GM19438 (cell line): Measurements from ENCODE around the gene CNPY4.

Experiments used
- ATAC-seq: cut with Tn5 transposase; IDR thresholded peaks from one replicate; pipeline ENCODE4 v1.9.1; 2021; ENCODE audit warnings: low read depth; ENCODE audit not compliant: unreplicated experiment

CNPY4 gene

DNA sequence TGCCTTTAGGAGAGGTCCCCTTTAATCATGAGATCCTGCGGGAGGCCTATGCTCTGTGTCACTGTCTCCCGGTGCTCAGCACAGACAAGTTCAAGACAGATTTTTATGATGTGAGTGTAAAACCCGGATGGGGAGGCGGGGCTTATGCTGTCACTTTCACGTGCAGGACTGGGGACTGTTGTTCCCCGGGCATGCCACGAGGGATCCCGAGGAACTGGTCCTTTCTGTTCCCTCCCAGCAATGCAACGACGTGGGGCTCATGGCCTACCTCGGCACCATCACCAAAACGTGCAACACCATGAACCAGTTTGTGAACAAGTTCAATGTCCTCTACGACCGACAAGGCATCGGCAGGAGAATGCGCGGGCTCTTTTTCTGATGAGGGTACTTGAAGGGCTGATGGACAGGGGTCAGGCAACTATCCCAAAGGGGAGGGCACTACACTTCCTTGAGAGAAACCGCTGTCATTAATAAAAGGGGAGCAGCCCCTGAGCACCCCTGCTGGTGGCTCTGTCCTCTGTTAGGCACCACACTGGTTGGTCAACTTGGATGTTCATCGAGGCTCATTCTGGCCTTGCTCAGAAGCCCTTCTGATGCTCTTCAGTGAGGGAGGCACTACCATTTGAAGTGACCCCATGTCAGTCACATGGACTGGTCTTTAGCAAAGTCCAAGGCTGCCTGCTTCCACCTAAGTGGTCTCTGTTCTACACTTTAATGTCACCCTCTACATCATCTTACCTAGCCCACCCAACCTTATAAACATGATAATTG, 27.8 kb upstream of the CNPY4 start:
- no peak for ATAC-seq

- no peak for ATAC-seq
Observed at GRCh38 chr7:100093054-100093453, 26.4 kb upstream of the CNPY4 start.

DNA sequence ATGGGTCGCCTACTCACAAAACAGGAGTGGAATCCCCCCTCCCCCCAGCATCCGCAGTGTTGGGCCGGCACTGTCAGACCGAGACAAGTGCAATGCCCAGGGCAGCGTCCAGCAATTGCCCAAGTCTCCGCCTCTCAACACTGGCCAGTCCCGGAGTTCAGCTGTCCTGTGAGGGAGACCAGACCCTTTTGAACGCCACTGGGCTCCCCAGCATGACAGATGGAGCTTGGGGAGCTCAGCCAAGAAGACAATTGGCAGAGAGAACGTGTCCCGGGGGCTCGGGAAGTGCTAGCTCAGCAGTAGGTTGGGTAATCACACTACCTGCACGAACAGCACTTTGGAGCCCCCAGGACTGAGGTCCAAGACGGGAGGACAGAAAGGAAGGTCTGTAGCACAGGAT, 25.9 kb upstream of the CNPY4 start:
- ATAC-seq, result no peak

GRCh38 chr7:100093925-100094486, 25.4 kb upstream of the CNPY4 start:
- ATAC-seq, result no peak

DNA sequence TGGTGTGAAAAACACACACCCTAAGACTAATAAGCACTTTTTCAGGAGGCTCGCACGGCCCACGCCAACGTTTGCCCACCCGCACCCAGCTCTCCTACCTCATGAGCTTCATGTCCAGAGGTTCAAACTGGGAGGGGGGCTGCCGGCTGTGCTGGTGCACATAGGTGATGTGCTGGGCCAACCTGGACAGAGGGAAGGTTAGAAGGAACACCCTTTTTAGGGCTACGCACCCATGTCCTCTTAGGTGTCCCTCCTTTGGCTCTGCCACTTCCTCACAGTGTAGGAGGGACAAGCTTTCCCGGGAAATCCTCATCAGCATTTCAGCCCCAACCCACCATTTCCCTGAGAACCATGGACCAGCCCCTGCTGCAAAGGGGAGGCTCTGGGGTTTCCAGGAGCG, 24.1 kb upstream of the CNPY4 start:
- ATAC-seq, result no peak

DNA sequence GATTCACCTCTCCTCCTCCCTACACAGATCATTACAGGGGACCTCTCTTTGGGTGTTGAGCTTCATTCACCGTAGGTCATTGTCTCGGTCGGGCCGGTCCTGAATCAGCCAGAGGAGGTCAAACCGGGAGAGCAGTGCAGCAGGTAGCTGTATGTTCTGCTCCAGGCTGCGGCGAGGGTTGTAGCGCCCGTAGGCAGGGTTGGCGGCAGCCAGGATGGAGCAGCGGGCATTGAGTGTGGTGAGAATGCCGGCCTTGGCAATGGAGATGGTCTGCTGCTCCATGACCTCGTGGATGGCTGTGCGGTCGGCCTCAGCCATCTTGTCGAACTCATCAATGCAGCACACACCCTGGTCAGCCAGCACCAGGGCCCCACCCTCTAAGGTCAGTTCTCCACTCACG, 23.7 kb upstream of the CNPY4 start:
- no peak for ATAC-seq

GRCh38 chr7:100098913-100099312, 20.5 kb upstream of the CNPY4 start:
- ATAC-seq, result no peak

GRCh38 chr7:100099452-100099851, 20.0 kb upstream of the CNPY4 start:
- no peak for ATAC-seq

- peak; percentile 63 for ATAC-seq
Observed at GRCh38 chr7:100100420-100101015, 18.9 kb upstream of the CNPY4 start.

- peak; percentile 87 for ATAC-seq
Observed at GRCh38 chr7:100101016-100101862, 18.2 kb upstream of the CNPY4 start, which contains the start of the genes AP4M1 and MCM7. Gene AP4M1 (plus strand): TSS chr7:100101643. CDS start chr7:100101715, 72 bp downstream. Gene MCM7 (minus strand): TSS chr7:100101397. CDS start chr7:100101294, 103 bp downstream.

DNA sequence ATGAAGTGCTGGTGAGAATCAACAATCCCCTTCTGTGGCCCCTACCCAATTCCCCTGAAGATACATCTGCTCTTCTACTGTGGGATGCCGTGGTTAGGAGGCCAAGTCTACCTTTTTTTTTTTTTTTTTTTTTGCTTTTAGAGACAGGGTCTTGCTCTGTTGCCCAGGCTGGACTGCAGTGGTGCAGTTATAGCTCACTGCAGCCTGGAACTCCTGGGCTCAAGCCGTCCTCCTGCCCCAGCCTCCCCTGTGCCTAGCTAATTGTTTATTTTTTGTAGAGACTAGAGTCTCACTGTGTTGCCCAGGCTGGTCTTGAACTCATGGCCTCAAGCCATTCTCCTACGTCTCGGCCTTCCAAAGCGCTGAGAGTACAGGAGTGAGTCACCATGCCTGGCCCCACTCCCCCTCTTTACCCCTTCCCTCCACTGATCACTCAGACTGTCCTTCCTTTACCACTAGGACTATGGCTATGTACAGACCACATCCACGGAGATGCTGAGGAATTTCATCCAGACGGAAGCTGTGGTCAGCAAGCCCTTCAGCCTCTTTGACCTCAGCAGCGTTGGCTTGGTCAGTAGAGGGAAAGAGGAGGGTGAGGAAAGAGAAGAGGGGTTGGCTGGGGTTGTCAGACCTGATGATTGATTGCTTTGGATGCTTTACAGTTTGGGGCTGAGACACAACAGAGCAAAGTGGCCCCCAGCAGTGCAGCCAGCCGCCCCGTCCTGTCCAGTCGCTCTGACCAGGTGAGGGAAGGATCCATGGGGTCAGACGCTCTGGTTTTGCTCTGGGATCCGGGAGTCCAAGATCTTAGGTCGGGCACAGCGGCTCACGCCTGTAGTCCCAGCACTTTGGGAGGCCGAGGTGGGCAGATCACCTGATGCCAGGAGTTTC, 16.2 kb upstream of the CNPY4 start:
- no peak for ATAC-seq

DNA sequence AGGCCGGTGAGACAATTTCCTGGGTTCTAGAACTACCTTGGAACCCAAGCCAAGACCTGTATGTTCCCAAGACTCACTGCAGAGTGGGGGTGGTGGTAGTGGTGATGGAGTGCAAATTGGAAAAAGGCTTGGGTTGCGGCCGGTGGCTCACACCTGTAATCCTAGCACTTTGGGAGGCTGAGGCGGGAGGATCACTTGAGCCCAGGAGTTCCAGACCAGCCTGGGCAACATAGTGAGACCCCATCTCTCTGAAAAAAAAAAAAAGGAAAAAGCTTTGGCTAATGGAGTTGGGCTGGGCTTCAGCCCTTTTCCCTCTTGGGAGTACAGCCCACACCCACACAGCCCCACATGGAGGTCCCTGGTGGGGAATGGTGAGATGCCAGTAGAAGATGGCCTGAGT, 13.9 kb upstream of the CNPY4 start:
- ATAC-seq, result no peak

DNA sequence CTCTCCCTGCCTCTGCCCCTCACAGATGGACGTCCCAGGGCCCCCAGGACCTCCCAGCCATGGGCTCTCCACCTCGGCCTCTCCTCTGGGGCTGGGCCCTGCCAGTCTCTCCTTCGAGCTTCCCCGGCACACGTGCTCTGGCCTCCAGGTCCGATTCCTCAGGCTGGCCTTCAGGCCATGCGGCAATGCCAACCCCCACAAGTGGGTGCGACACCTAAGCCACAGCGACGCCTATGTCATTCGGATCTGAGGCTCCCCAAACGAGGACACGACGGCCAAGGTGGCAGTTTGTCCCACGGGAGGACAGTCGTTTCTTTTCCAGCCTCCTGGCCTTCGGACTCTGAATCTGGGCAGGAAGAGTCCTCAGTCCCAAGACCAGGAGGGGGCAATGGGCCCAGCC, 12.8 kb upstream of the CNPY4 start:
- no peak for ATAC-seq

- ATAC-seq, result no peak
Observed at GRCh38 chr7:100107125-100107737, 12.2 kb upstream of the CNPY4 start.

DNA sequence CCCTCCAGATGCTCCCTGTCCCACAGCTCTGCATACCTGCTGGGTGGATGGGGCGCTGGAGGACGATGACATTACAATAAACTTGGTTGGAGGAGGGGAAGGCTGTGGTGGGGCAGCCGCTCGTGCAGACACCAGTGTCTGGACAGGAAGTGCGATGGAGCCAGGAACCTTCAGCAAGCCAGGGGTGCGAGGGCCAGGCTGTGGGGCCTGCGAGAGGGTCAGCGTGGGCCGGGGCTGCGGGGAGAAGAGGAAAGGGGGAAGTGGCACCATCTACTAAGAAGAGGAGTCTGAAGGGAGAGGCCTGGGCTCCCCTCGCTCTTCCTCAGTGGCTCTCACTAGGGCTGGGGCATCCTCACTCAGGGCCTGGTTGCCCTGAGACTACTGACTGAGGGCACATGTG, 11.5 kb upstream of the CNPY4 start:
- ATAC-seq, result no peak

DNA sequence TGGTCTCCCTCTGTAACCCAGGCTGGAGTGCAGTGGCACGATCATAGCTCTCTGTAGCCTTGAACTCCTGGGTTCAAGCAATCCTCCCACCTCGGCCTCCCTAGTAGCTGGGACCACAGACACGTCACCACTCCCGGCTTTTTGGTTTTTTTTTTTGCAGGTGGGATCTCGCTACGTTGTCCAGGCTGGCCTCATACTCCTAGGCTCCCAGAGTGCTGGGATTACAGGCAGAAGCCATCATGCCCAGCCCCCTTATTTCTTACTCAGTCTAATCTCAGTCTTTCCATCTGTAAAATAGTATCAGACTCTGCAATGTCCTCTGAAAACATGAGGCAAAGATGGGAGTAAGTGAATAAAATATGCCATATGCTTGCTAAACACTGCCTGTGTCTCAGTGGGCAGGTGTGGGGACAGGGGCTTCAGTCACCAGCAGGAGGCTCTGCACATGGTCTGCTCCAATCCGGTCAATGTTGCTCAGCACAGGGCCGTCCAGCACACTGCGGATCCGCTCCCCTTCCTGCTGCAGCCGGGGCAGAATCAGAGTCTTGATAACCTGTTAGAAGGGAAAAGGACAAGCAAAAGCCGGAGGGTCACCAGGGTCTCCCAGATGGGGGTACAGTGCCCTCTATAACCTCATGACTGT, 9.8 kb upstream of the CNPY4 start:
- no peak for ATAC-seq

- ATAC-seq, result no peak
Observed at GRCh38 chr7:100111156-100111555, 8.3 kb upstream of the CNPY4 start.

GRCh38 chr7:100111914-100112313, 7.5 kb upstream of the CNPY4 start:
- no peak for ATAC-seq

DNA sequence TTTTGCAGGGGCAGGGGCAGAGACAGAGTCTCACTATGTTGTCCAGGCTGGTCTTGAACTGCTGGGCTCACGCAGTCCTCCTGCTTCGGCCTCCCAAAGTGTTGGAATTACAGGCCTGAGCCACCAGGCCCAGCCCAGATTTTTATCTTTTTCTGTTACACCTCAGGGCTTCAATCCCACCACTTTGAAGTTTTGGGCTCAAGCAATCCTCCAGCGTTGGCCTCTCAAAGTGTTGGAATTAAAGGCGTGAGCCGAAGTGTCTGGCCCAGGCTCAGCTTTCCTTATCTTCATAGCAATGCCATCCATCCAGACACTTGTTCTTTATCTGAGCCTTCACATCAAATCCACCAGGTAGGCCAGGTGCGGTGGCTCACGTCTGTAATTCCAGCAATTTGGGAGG, 4.4 kb upstream of the CNPY4 start:
- ATAC-seq, result no peak
